Caco-2 (cell line): ENCODE results near the gene NRXN3. TPM values are rescaled to one million over a fixed set of nuclear protein-coding genes. Genes with fewer than 3 reads are reported as not detected.

Source experiments
- BruUV-seq: library from RNA; stranded (reverse); fragments of 400-500 nt; replicated peaks from 2 replicates; lab custom pipeline; 2021; lab: Mats Ljungman, UMichigan
- CTCF ChIA-PET: fragments of 300-600 bp; sonication (Branson Sonifier 250); formaldehyde crosslinking; loops from one replicate; lab custom pipeline; 2022; ENCODE audit warnings: antibody characterized with exemption; lab: Charles Lee
- POLR2A ChIA-PET: fragments of 300-600 bp; sonication (Branson Sonifier 250); formaldehyde crosslinking; loops from one replicate; lab custom pipeline; 2022; ENCODE audit warnings: antibody characterized with exemption; lab: Charles Lee
- DNase-seq, 2 experiments: peaks; one replicate each; pipeline versions ENCODE4 v3.0.0 to v3.0.0-alpha.2; 2020 to 2022
- H3K27me3 ChIP-seq: replicated peaks from 2 replicates; pipeline ENCODE4 v1.6.0; 2011; ENCODE audit warnings: low read length; ENCODE audit not compliant: control insufficient read depth, insufficient read depth
- H3K36me3 ChIP-seq: 2 replicates; pipeline ENCODE4 v1.5.1; 2011; ENCODE audit warnings: low read length; ENCODE audit not compliant: control insufficient read depth, insufficient read depth
- H3K4me1 ChIP-seq: fragments of 250-450 bp; sonication (Bioruptor Pico); 2 replicates; pipeline ENCODE4 v1.5.1; 2020; ENCODE audit warnings: mild to moderate bottlenecking
- H3K4me3 ChIP-seq: 2 replicates; pipeline ENCODE4 v1.5.1; 2011; ENCODE audit warnings: low read depth, mild to moderate bottlenecking, control low read depth, low read length
- H3K9me3 ChIP-seq: fragments of 250-450 bp; sonication (Bioruptor Pico); 2 replicates; pipeline ENCODE4 v1.5.1; 2020; ENCODE audit warnings: mild to moderate bottlenecking, moderate library complexity
- H3K27ac Mint-ChIP-seq: one replicate; pipeline ENCODE4 v1.8.0; 2022; ENCODE audit warnings: mixed read lengths; ENCODE audit not compliant: unreplicated experiment
- H3K27me3 Mint-ChIP-seq: one replicate; pipeline ENCODE4 v1.8.0; 2022; ENCODE audit warnings: mixed read lengths; ENCODE audit not compliant: insufficient read depth, unreplicated experiment
- H3K36me3 Mint-ChIP-seq: one replicate; pipeline ENCODE4 v1.8.0; 2022; ENCODE audit warnings: mild to moderate bottlenecking, mixed read lengths; ENCODE audit not compliant: insufficient read depth, unreplicated experiment
- H3K4me1 Mint-ChIP-seq: one replicate; pipeline ENCODE4 v1.8.0; 2022; ENCODE audit warnings: low read depth, mixed read lengths; ENCODE audit not compliant: unreplicated experiment
- H3K4me3 Mint-ChIP-seq: one replicate; pipeline ENCODE4 v1.8.0; 2022; ENCODE audit warnings: mild to moderate bottlenecking, moderate library complexity, mixed read lengths; ENCODE audit not compliant: unreplicated experiment
- H3K9me3 Mint-ChIP-seq: one replicate; pipeline ENCODE4 v1.8.0; 2022; ENCODE audit warnings: mixed read lengths; ENCODE audit not compliant: unreplicated experiment
- CTCF ChIP-seq, 2 experiments: fragments of 200-600 bp in 1 of 2; IDR thresholded peaks; 1 replicate in 1 of 2; 2 replicates in 1 of 2; pipeline versions ENCODE4 v1.5.1 to v1.8.0; 2011 to 2022; ENCODE audit warnings: antibody characterized with exemption in 1 of 2, control low read depth in 1 of 2, inconsistent platforms in 1 of 2, low read depth in 1 of 2, low read length in 1 of 2, mild to moderate bottlenecking in 1 of 2, moderate library complexity in 1 of 2; ENCODE audit not compliant: insufficient read depth in 1 of 2, severe bottlenecking in 1 of 2, unreplicated experiment in 1 of 2
- intact Hi-C: fragments of 100-400 bp; cut with micrococcal nuclease; formaldehyde crosslinking; loops from one replicate; pipeline ENCODE4 v1.10.0; 2022; ENCODE audit not compliant: unreplicated experiment
- total RNA-seq: library from RNA; stranded (reverse); gene quantifications from 2 replicates; pipeline ENCODE4 v1.2.3, GENCODE V29; 2022

The NRXN3 gene
- total RNA-seq, 1 experiment from 2014 or later, result 12.4 TPM

GRCh38 chr14:79432640-79433039, 1262.5 kb downstream of the NRXN3 start:
- H3K36me3 Mint-ChIP-seq, result no peaks in the 10 kb centered on the region
- POLR2A ChIA-PET, result no interaction called here
- H3K27ac Mint-ChIP-seq, result no peak overlapping the region
- no peak for TF ChIP-seq CTCF (IDR thresholded peaks at IDR 0.05; ENCODE audit: insufficient read depth in 1 of 2, low read depth in 1 of 2, low read length in 1 of 2, severe bottlenecking in 1 of 2, unreplicated experiment in 1 of 2)
- H3K4me3 Mint-ChIP-seq, result no peak overlapping the region
- BruUV-seq, result no TSS peak
- Histone ChIP-seq H3K36me3 (no peaks in the 10 kb centered on the region), H3K9me3 (no peaks in the 10 kb centered on the region), H3K27me3 (no peaks in the 10 kb centered on the region), H3K4me3 (no peak overlapping the region), H3K4me1 (no peaks in the 10 kb centered on the region)
- CTCF ChIA-PET, result no interaction called here
- intact Hi-C loops, result no loop called here
- H3K27me3 Mint-ChIP-seq, result no peaks in the 10 kb centered on the region
- H3K9me3 Mint-ChIP-seq, result no peaks in the 10 kb centered on the region
- no peak for DNase-seq
- no peaks in the 10 kb centered on the region for H3K4me1 Mint-ChIP-seq

GRCh38 chr14:79436335-79436734, 1266.2 kb downstream of the NRXN3 start:
- no peaks in the 10 kb centered on the region for H3K9me3 Mint-ChIP-seq

GRCh38 chr14:79437951-79438350, 1267.8 kb downstream of the NRXN3 start:
- H3K4me3 ChIP-seq, result no peak overlapping the region
- intact Hi-C loops, result no loop called here
- no TSS peak for BruUV-seq
- Mint-ChIP-seq H3K27ac (no peak overlapping the region), H3K4me1 (no peaks in the 10 kb centered on the region), H3K9me3 (no peaks in the 10 kb centered on the region), H3K27me3 (no peaks in the 10 kb centered on the region), H3K4me3 (no peak overlapping the region), H3K36me3 (no peaks in the 10 kb centered on the region)
- no peaks in the 10 kb centered on the region for H3K27me3 ChIP-seq
- TF ChIP-seq CTCF (IDR thresholded peaks at IDR 0.05; ENCODE audit: insufficient read depth in 1 of 2, low read depth in 1 of 2, low read length in 1 of 2, severe bottlenecking in 1 of 2, unreplicated experiment in 1 of 2), result no peak
- no peaks in the 10 kb centered on the region for H3K36me3 ChIP-seq
- ChIA-PET POLR2A (no interaction called here), CTCF (no interaction called here)
- no peak for DNase-seq
- no peaks in the 10 kb centered on the region for H3K9me3 ChIP-seq
- H3K4me1 ChIP-seq, result no peaks in the 10 kb centered on the region

More at GRCh38 chr14:79436335-79436734, 1266.2 kb downstream of the NRXN3 start:
- no peak for TF ChIP-seq CTCF (IDR thresholded peaks at IDR 0.05; ENCODE audit: insufficient read depth in 1 of 2, low read depth in 1 of 2, low read length in 1 of 2, severe bottlenecking in 1 of 2, unreplicated experiment in 1 of 2)
- Mint-ChIP-seq H3K27ac (no peak overlapping the region), H3K4me3 (no peak overlapping the region), H3K27me3 (no peaks in the 10 kb centered on the region), H3K4me1 (no peaks in the 10 kb centered on the region), H3K36me3 (no peaks in the 10 kb centered on the region)
- H3K4me1 ChIP-seq, result no peaks in the 10 kb centered on the region
- no peaks in the 10 kb centered on the region for H3K36me3 ChIP-seq
- H3K9me3 ChIP-seq, result no peaks in the 10 kb centered on the region
- intact Hi-C loops, result no loop called here
- no peak for DNase-seq
- POLR2A ChIA-PET, result no interaction called here
- CTCF ChIA-PET, result no interaction called here
- H3K27me3 ChIP-seq, result no peaks in the 10 kb centered on the region
- no peak overlapping the region for H3K4me3 ChIP-seq
- no TSS peak for BruUV-seq
